IPS-NIHi11 (cell line): ENCODE data around the gene SUPT3H.
A peak's percentile ranks its signal among the peaks of the same experiment; 100 is the strongest.

Source experiments
- DNase-seq: peaks from one replicate; pipeline ENCODE4 v3.0.0; 2012; ENCODE audit warnings: mixed read lengths, low spot score

Gene SUPT3H

DNA sequence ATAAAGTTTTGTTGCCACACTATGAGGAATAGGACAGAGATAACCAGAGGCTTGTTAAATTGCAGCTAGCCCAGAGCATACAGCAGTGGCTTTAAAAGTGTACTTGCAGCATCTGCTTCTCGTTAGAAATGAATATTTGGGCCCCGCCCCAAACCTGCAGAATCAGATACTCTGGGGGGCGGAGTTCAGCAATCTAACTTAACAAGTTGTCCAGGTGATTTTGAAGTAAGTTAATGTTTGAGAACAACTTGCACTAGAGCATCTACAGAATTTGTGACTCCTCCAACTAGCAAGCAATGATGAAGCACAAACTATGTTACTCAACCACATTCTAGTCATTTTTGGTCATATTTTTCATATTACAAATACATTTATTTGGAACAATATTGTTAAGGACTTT is 10.6 kb upstream of the SUPT3H start:
- peak; percentile 10 for DNase-seq

GRCh38 chr6:45387236-45387635 is 9.5 kb upstream of the SUPT3H start:
- DNase-seq: no peak

GRCh38 chr6:45386501-45386900 is 8.8 kb upstream of the SUPT3H start:
- no peak for DNase-seq

DNA sequence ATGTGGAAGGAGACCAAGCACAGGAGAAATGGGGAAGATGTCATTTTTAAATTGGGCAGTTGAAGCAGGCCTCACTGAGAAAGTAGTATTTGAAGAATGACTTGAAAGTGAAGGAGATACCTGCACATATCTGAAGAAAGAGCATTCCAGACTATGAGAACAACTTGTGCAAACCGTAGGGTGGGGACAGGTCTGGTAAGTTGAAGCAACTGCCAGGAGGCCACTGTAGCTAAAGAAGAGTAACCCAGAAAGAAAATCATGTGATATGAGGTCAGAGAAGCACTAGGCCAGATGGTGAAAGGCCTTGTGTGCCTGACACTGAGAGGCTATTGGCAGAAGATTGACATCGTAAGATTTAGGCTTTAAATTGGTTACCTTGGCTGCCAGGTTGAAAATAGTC is 4.7 kb upstream of the SUPT3H start:
- no peak for DNase-seq

DNA sequence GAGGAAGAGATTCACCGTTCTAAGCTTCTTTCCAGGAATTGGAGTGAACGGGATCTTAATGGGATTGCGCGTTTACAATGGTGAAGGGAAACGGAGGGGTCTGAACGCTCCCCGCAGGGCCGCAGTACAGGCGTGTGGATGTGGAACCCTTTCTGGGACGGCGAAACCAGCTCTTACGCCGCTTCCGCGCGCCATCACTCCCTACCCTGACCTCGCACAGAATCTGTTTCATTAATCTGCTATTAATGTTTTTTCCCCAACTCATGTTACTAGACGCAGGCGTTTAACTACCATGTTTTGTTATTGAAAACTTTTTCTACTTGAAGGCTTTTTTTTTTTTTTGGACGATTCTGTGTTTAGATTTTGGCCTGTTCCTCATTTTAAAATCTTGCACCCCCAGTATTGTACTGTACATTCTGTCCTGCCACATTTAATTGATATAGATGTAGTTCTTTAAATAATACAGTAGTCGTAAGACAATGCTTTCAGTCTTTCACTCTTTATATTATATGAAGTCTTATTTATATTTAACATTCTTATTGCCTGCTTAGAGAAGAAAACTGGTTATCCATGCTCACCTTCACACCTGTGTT is 696 bp upstream of the SUPT3H start:
- no peak for DNase-seq

- DNase-seq: no peak
These were observed 636 bp downstream of the SUPT3H start for GRCh38 chr6:45377043-45377553.

- DNase-seq: no peak
These were observed 1.3 kb downstream of the SUPT3H start for GRCh38 chr6:45376310-45377042.

- DNase-seq: no peak
These were observed 2.3 kb downstream of the SUPT3H start for GRCh38 chr6:45375449-45375848.

DNA sequence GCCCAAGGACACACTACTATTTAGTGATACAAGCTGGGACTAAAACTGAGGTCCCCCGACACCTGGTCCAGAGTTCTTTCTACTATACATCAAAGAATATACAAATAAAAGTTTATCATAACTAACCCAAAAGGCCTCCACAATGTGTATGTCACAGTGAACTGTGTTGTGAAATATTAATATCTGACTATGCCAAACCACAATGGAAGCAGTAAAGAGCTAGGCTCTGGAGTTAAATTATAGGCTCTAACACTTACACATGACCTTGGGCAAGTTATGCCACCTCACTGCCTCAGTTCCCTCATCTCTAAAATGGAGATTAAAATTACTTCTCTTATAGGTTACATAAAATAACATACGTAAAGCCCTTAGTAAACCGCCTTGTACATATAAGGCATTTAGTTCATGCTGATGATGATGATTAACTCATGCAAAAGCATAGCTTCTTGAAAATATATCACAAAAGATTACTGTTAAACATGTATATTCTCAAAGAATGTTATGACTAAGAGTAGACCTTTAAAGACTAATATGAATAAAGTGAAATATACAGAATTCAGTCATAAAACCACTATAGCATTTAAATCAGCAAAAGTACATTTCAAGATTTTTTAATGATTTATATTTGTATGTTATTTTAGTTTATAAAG is 5.7 kb downstream of the SUPT3H start:
- DNase-seq: no peak

DNA sequence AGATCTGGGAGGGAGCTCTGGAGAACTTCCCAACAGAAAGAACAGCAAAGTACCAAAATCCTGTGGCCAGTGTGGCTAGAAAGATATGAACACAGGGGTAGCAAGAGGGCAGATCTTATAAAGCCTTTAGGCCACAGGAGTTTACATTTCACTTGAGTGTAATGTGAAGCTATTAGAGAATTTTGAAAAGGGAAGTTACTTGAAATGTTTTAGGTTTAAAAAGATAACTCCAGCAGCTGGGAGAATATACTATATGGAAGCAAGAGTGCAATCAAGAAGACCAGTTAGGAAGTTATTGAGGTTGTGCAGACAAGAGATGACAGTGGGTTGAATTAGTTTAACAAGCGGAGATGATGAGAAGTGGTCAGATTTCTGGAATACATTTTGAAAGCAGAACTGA is 7.9 kb downstream of the SUPT3H start:
- DNase-seq: no peak

DNA sequence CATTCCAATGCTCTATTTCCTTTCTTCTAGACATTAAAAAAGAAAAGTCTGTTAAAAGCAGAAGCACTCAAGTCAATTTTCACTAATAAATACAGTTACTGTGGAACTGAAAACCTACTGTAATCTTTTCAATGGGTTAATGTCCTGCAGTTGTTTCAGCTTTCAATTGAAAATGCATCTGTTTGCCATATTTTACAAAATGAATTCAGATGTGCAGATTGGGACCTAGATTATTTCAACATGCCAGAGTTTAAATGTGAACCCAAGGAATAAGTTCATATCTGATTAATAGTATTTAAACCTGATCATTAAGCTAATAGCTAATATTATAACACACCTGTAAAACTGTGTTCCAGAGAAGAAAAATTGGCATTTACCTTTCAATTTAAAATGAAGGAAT is 9.7 kb downstream of the SUPT3H start:
- DNase-seq: no peak

GRCh38 chr6:45366534-45366933 is 11.2 kb downstream of the SUPT3H start:
- DNase-seq: no peak

- DNase-seq: no peak
These were observed 12.7 kb downstream of the SUPT3H start for GRCh38 chr6:45365036-45365435.

DNA sequence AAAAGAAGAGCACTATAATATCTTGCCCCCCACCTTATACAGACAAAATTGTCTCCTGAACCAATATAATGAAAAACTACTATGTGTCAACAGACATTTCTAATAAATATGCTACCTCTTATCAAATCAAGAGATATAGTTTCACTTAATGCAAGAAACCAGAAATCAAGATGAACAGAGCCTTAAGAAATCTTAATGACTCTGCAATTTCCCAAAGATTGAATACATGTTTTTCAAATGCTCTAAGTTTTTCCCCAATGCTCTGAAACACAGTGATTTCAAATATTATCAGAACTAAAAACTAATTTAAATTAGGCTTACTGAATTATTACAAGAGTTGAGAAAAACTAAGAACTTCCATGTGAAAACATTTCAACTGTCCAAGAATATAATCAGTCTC is 13.3 kb downstream of the SUPT3H start:
- no peak for DNase-seq

DNA sequence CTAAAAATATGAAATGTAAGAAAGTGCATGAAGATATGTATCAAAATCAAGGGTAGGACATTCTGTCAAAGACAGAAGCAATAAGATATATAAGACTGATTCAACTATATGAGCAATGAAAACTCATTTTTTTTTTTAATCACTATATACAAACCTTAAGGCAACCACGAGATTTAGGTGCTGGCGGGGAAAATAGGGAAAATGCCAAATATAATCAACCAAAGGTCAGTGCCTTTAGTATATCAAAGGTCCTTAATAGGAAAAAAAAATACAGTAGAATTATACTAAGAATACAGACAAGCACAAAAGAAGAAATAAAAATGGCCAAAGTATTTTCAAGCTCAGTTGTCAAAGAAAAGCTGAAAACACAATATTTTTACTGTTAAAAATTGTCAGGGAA is 24.1 kb downstream of the SUPT3H start:
- DNase-seq: no peak

DNA sequence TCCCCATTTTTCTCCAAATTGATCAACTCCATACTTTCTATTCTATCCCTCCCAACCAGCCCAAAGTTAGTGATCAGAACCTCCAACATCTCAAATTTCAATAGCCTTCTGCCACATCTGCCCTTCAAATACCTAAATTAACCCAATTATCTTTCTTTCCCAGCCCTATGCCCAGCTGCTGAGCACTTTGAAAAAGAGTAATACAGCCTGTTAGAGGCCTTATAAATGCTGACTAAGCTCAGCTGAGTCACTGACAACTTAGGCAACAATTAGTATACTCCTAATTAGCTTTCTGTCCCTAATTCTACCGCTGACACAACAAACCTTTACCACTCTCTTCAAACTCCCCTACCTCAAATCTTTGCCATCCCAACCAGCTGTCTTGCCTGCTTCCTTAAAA is 26.1 kb downstream of the SUPT3H start:
- no peak for DNase-seq

DNA sequence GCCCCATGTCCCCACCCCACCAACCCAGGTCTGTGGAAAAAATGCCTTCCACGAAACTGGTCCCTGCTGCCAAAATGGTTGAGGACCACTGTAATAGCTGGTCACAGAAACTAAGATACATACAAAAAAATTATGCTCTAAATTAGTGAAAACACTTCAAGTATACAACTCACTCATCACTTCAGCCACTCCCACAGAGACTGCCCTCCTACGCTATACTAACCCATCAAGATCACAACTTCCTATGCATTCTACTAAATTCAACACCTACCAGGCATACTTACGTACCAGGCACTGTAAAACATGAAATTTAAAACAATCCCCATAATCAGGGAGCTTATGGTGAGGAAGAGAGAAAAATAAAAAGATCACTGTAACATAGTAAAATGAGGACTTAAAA is 26.7 kb downstream of the SUPT3H start:
- DNase-seq: no peak

GRCh38 chr6:45350186-45350710 is 27.5 kb downstream of the SUPT3H start:
- DNase-seq: no peak

- DNase-seq: no peak
These were observed 32.8 kb downstream of the SUPT3H start for GRCh38 chr6:45344900-45345299.

DNA sequence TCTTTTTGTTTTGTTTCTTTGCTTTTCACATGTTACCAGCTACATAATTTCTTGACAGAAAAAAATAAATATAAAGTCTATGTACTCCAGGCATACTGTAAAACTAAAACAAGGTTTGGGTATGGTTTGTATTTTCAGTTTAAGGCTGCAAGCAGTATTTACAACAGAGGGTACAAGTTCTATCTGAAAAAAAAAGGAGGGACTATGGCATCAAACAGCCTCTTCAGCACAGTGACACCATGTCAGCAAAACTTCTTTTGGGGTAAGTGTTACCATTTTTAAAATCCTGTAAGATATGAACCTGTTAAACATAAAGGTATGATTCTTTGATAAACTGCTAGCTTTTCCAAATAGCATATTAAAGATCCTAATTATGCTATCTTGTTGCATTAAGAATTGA is 49.2 kb downstream of the SUPT3H start:
- DNase-seq: no peak

DNA sequence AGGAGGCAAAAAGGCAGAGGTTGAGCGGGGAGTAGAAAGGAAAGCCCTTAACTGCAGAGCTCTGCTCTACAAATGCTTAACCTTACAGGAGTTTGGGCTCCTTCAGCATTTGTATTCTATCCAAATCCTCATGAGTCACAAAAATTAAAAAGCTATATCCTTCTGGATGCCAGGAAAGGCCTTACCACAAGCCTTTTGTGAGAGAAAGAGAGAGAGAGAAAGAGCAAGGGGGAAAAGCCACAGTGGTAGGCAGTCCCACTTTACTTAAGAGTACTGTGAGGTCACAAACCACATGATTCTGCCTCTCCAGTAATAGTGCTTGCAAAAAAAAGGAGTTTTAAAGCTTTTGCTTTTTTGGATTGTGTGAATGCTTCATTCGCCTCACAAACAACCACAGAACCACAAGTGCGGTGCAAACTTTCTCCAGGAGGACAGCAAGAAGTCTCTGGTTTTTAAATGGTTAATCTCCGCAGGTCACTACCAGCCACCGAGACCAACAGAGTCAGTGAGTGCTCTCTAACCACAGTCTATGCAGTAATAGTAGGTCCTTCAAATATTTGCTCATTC is 49.7 kb downstream of the SUPT3H start, which contains the start of gene RUNX2:
TSS of gene RUNX2 (plus strand) at position 375 of the 567 bp plus-strand sequence. CDS start 397 bp downstream, outside the sequence.
- peak; percentile 7 for DNase-seq

GRCh38 chr6:45326698-45327417 is 50.9 kb downstream of the SUPT3H start:
- no peak for DNase-seq
